Upper lobe of left lung (tissue), 6 donors: ENCODE results near the gene SEC14L5. TPM values are rescaled to one million over a fixed set of nuclear protein-coding genes. Genes with fewer than 3 reads are reported as not detected.

Experiments
- ATAC-seq, 2 donors: fragments of 200-7000 bp; cut with Tn5 transposase; one replicate each; pipeline ENCODE4 v1.9.1; 2022; ENCODE audit warnings: mild to moderate bottlenecking in 2 of 2, moderate library complexity in 2 of 2; ENCODE audit not compliant: low FRiP score in 2 of 2
- DNase-seq, 2 donors: peaks; one replicate each; pipeline ENCODE4 v3.0.0-alpha.2; 2019 to 2020
- H3K27ac ChIP-seq, 4 donors: fragments of 200-600 bp; sonication (generic); one replicate each; pipeline ENCODE4 v1.5.1; 2016 to 2019
- H3K27me3 ChIP-seq, 4 donors: fragments of 200-600 bp; sonication (generic); one replicate each; pipeline ENCODE4 v1.5.1; 2017 to 2019
- H3K36me3 ChIP-seq, 4 donors: fragments of 200-600 bp; sonication (generic); one replicate each; pipeline ENCODE4 v1.5.1; 2016 to 2019
- H3K4me1 ChIP-seq, 4 donors: fragments of 200-600 bp; sonication (generic); one replicate each; pipeline ENCODE4 v1.5.1; 2018 to 2019
- H3K4me3 ChIP-seq, 4 donors: fragments of 200-600 bp; sonication (generic); one replicate each; pipeline ENCODE4 v1.5.1; 2017 to 2019; ENCODE audit warnings: mild to moderate bottlenecking in 2 of 4, moderate library complexity in 1 of 4
- H3K9me3 ChIP-seq, 4 donors: fragments of 200-600 bp; sonication (generic); one replicate each; pipeline ENCODE4 v1.5.1; 2018 to 2019
- CTCF ChIP-seq, 6 experiments: fragments of 450-650 bp in 4 of 6; fragments of 200-600 bp in 2 of 6; sonication (generic) in 2 of 6; IDR thresholded peaks; one replicate each; pipeline ENCODE4 v1.5.1; 2016 to 2019; ENCODE audit warnings: antibody characterized with exemption in 6 of 6
- EP300 ChIP-seq, 4 donors: sonication (generic); formaldehyde crosslinking; IDR thresholded peaks; one replicate each; pipeline ENCODE4 v1.5.1; 2017; ENCODE audit warnings: antibody characterized with exemption in 4 of 4, control low read depth in 2 of 4
- POLR2A ChIP-seq, 4 donors: fragments of 450-650 bp; IDR thresholded peaks; one replicate each; pipeline ENCODE4 v1.5.1; 2016 to 2017; ENCODE audit warnings: antibody characterized with exemption in 4 of 4, mild to moderate bottlenecking in 2 of 4
- POLR2AphosphoS5 ChIP-seq, 2 donors: sonication (generic); formaldehyde crosslinking; IDR thresholded peaks; one replicate each; pipeline ENCODE4 v1.5.1; 2017; ENCODE audit warnings: antibody characterized with exemption in 2 of 2
- WGBS, 2 donors: methylation state at CpG; one replicate each; pipeline ENCODE4 v1.1.5; 2017 to 2018; 5-methylcytosine and 5-hydroxymethylcytosine counted together
- total RNA-seq, 6 donors: library from RNA; depleted of rRNA in 4 of 6; stranded (reverse); fragments of >200 nt in 4 of 6; gene quantifications; one replicate each; pipeline versions ENCODE4 v1.1.0 to v1.2.1, GENCODE V29; 2016 to 2021
- donor health status: DM: no; HTN: no; CAD: no; lungs with moderate emphysema.
- donor health status: DM: no; HTN: yes; CAD: no; lungs with severe emphysema.

SEC14L5 gene
- total RNA-seq, 6 donors from 2014 or later: 0.20 to 1.7 (median 0.49) TPM; not detected in 1

- H3K36me3 ChIP-seq: no peaks in the 10 kb centered on the region
- DNase-seq: no peak
- H3K4me3 ChIP-seq: no peak overlapping the region
- no peaks in the 10 kb centered on the region for H3K4me1 ChIP-seq
- WGBS, 2 donors: 86% methylated on average over 11 to 18 of the region's 18 CpGs
- TF ChIP-seq CTCF (IDR thresholded peaks at IDR 0.05) (no peak), POLR2AphosphoS5 (IDR thresholded peaks at IDR 0.05) (no peak), POLR2A (IDR thresholded peaks at IDR 0.05) (no peak), EP300 (IDR thresholded peaks at IDR 0.05) (no peak)
- no peak for ATAC-seq
- no peak overlapping the region for H3K27ac ChIP-seq
- no peaks in the 10 kb centered on the region for H3K27me3 ChIP-seq
- no peaks in the 10 kb centered on the region for H3K9me3 ChIP-seq
Observed at GRCh38 chr16:5008311-5008731, 50.2 kb downstream of the SEC14L5 start.

GRCh38 chr16:5010576-5011329 lies 52.6 kb downstream of the SEC14L5 start:
- no peaks in the 10 kb centered on the region for H3K36me3 ChIP-seq
- ATAC-seq: no peak
- no peak for DNase-seq
- no peak overlapping the region for H3K4me3 ChIP-seq
- H3K27ac ChIP-seq: no peak overlapping the region
- no peaks in the 10 kb centered on the region for H3K4me1 ChIP-seq
- H3K9me3 ChIP-seq: no peaks in the 10 kb centered on the region
- 31 to 55% methylated on average over 3 to 15 of the region's 15 CpGs for WGBS, 2 donors
- no peaks in the 10 kb centered on the region for H3K27me3 ChIP-seq
- TF ChIP-seq CTCF (IDR thresholded peaks at IDR 0.05): no peak
- TF ChIP-seq EP300 (IDR thresholded peaks at IDR 0.05): no peak
- TF ChIP-seq POLR2AphosphoS5 (IDR thresholded peaks at IDR 0.05): no peak
- no peak for TF ChIP-seq POLR2A (IDR thresholded peaks at IDR 0.05)

GRCh38 chr16:5011637-5012036 lies 53.5 kb downstream of the SEC14L5 start:
- H3K27ac ChIP-seq: no peak overlapping the region
- DNase-seq (no peak), ATAC-seq (no peak)
- 52 to 70% methylated on average over 3 to 4 of the region's 4 CpGs for WGBS, 2 donors
- H3K27me3 ChIP-seq: no peaks in the 10 kb centered on the region
- TF ChIP-seq EP300 (IDR thresholded peaks at IDR 0.05): no peak
- no peak for TF ChIP-seq CTCF (IDR thresholded peaks at IDR 0.05)
- TF ChIP-seq POLR2A (IDR thresholded peaks at IDR 0.05): no peak
- no peaks in the 10 kb centered on the region for H3K4me1 ChIP-seq
- no peaks in the 10 kb centered on the region for H3K36me3 ChIP-seq
- H3K4me3 ChIP-seq: no peak overlapping the region
- no peaks in the 10 kb centered on the region for H3K9me3 ChIP-seq

GRCh38 chr16:5012887-5013286 lies 54.8 kb downstream of the SEC14L5 start:
- Histone ChIP-seq H3K4me3 (no peak overlapping the region), H3K9me3 (no peaks in the 10 kb centered on the region), H3K27me3 (no peaks in the 10 kb centered on the region), H3K27ac (no peak overlapping the region), H3K4me1 (no peaks in the 10 kb centered on the region), H3K36me3 (no peaks in the 10 kb centered on the region)
- DNase-seq (no peak), ATAC-seq (no peak)
- TF ChIP-seq POLR2AphosphoS5 (IDR thresholded peaks at IDR 0.05) (no peak), EP300 (IDR thresholded peaks at IDR 0.05) (no peak), CTCF (IDR thresholded peaks at IDR 0.05) (no peak), POLR2A (IDR thresholded peaks at IDR 0.05) (no peak)
- 84 to 87% methylated on average over 6 of the region's 6 CpGs for WGBS, 2 donors

- no peak for ATAC-seq
- no peak overlapping the region for H3K27ac ChIP-seq
- H3K27me3 ChIP-seq: no peaks in the 10 kb centered on the region
- no peak for TF ChIP-seq POLR2A (IDR thresholded peaks at IDR 0.05)
- TF ChIP-seq CTCF (IDR thresholded peaks at IDR 0.05): no peak
- TF ChIP-seq EP300 (IDR thresholded peaks at IDR 0.05): no peak
- no peak for TF ChIP-seq POLR2AphosphoS5 (IDR thresholded peaks at IDR 0.05)
- H3K36me3 ChIP-seq: no peaks in the 10 kb centered on the region
- H3K4me1 ChIP-seq: no peaks in the 10 kb centered on the region
- WGBS, 2 donors: 59 to 71% methylated on average over 4 of the region's 4 CpGs
- no peaks in the 10 kb centered on the region for H3K9me3 ChIP-seq
- no peak for DNase-seq
- no peak overlapping the region for H3K4me3 ChIP-seq
Observed at GRCh38 chr16:5015351-5015750, 57.2 kb downstream of the SEC14L5 start.
